Epithelial cell of alveolus of lung (primary cell): ENCODE results near the gene C1QC. TPM values are rescaled to one million over a fixed set of nuclear protein-coding genes. Genes with fewer than 3 reads are reported as not detected.

Experiments
- total RNA-seq: library from RNA; depleted of rRNA; stranded (reverse); fragments of >200 nt; gene quantifications from 2 replicates; pipeline ENCODE4 v1.2.1, GENCODE V29; 2015

Gene C1QC
- not detected in 2 replicates for total RNA-seq

DNA sequence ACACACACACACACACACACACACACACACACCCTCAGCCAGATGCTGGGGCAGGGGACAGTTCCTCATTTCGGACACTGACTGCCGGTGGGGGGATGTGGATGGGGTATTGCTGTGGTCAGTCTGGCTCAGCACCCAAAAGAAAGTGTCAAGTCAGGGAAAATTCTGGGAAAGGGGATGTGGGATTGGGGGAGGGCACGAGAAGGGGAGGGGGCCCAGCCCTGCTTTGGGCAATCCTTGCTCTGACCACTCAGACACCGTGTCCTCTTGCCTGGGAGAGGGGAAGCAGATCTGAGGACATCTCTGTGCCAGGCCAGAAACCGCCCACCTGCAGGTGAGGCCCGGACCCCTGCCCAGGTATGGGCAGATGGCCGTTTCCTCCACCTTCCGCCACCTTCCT, at the start of gene C1QC:
C1QC (plus strand) TSS at position 253 of the 400 bp plus-strand sequence. CDS start 391 bp downstream, outside the sequence.

DNA sequence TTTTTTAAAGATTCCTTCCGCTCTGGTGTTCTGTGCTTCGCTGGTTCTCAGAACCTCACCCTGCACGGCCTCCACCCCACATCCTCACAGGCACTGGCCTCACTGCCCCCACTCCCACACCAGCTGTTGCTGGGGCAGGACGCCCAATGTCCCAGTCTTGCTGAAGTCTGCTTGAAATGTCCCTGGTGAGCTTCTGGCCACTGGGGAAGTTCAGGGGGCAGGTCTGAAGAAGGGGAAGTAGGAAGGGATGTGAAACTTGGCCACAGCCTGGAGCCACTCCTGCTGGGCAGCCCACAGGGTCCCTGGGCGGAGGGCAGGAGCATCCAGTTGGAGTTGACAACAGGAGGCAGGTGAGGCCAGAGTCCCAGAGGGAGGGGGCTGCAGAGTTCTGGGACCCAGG, 7.1 kb upstream of the C1QC start, which contains the start of gene C1QA:
C1QA (plus strand) TSS at position 276 of the 400 bp plus-strand sequence. CDS start 989 bp downstream, outside the sequence.

DNA sequence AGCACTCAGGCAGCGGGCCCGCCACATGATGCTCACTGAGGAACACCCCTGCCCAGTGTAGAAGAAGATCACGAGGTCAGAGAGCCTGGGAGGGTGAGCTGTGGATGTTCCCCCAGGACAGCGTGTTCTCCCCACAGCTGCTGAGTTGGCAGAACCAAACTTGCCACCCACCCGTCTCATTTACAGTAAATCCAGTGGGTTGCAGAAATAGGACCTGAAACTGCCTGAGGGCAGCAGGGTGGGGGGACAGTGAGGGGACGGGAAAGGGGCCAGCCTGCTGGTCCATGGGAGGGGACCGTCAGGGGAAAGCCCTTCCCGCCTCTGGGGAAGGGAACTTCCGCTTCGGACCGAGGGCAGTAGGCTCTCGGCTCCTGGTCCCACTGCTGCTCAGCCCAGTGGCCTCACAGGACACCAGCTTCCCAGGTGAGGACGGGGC, 9.5 kb downstream of the C1QC start, which contains the start of gene C1QB:
C1QB (plus strand) TSS at position 356 of the 436 bp plus-strand sequence. CDS start 6,227 bp downstream, outside the sequence.

Other genes with a start within 250 kb of the C1QC start
- gene ZBTB40, start 191.8 kb upstream of the C1QC start, total RNA-seq, result 7.1 and 8.9 TPM in 2 replicates
- gene EPHA8, start 80.1 kb upstream of the C1QC start, total RNA-seq, result not detected in 2 replicates
- gene C1QA, start 7.0 kb upstream of the C1QC start, total RNA-seq, result not detected in 2 replicates
- gene C1QB, start 9.6 kb downstream of the C1QC start, total RNA-seq, result not detected in 2 replicates
- gene EPHB2, start 67.2 kb downstream of the C1QC start, total RNA-seq, result 22.4 and 97.9 TPM in 2 replicates